ENCODE results near the gene UHRF1. TPM values are rescaled to one million over a fixed set of nuclear protein-coding genes. Genes with fewer than 3 reads are reported as not detected.
"Not testable (repeated sequence)": the region's sequence is repeated elsewhere in the genome, so short reads cannot be mapped to it uniquely, and the experiment has no call there.

Gene UHRF1
- total RNA-seq, 1 donor from 2014 or later, result 16.8 TPM

GRCh38 chr19:4935444-4935843, 26.1 kb downstream of the UHRF1 start:
- Mint-ChIP-seq H3K27me3 (ENCODE audit: unreplicated experiment) (peaks cover 9% of the 10 kb centered on the region), H3K27ac (ENCODE audit: unreplicated experiment) (no peak overlapping the region), H3K36me3 (ENCODE audit: low read depth, unreplicated experiment) (no peaks in the 10 kb centered on the region), H3K4me1 (ENCODE audit: unreplicated experiment) (no peaks in the 10 kb centered on the region), H3K9me3 (ENCODE audit: unreplicated experiment) (no peaks in the 10 kb centered on the region), H3K4me3 (ENCODE audit: unreplicated experiment) (no peak overlapping the region)
- DNase-seq (ENCODE audit: low spot score), result no peak
- no peak for TF ChIP-seq CTCF (IDR thresholded peaks at IDR 0.05; ENCODE audit: unreplicated experiment)

GRCh38 chr19:4937060-4937459, 27.8 kb downstream of the UHRF1 start:
- H3K27me3 Mint-ChIP-seq (ENCODE audit: unreplicated experiment), result peaks cover 9% of the 10 kb centered on the region

GRCh38 chr19:4938461-4938860, 29.2 kb downstream of the UHRF1 start:
- H3K27ac Mint-ChIP-seq (ENCODE audit: unreplicated experiment); DNase-seq (ENCODE audit: low spot score); H3K27me3 Mint-ChIP-seq (ENCODE audit: unreplicated experiment); H3K9me3 Mint-ChIP-seq (ENCODE audit: unreplicated experiment); H3K4me3 Mint-ChIP-seq (ENCODE audit: unreplicated experiment); H3K4me1 Mint-ChIP-seq (ENCODE audit: unreplicated experiment); H3K36me3 Mint-ChIP-seq (ENCODE audit: low read depth, unreplicated experiment): not testable (repeated sequence)

More at GRCh38 chr19:4937060-4937459, 27.8 kb downstream of the UHRF1 start:
- H3K27ac Mint-ChIP-seq (ENCODE audit: unreplicated experiment), result no peak overlapping the region
- TF ChIP-seq CTCF (IDR thresholded peaks at IDR 0.05; ENCODE audit: unreplicated experiment), result no peak
- DNase-seq (ENCODE audit: low spot score), result no peak
- no peak overlapping the region for H3K4me3 Mint-ChIP-seq (ENCODE audit: unreplicated experiment)
- no peaks in the 10 kb centered on the region for H3K9me3 Mint-ChIP-seq (ENCODE audit: unreplicated experiment)
- no peaks in the 10 kb centered on the region for H3K4me1 Mint-ChIP-seq (ENCODE audit: unreplicated experiment)
- H3K36me3 Mint-ChIP-seq (ENCODE audit: low read depth, unreplicated experiment), result no peaks in the 10 kb centered on the region

- DNase-seq (ENCODE audit: low spot score), result no peak
- Mint-ChIP-seq H3K4me3 (ENCODE audit: unreplicated experiment) (no peak overlapping the region), H3K9me3 (ENCODE audit: unreplicated experiment) (no peaks in the 10 kb centered on the region), H3K27me3 (ENCODE audit: unreplicated experiment) (peaks cover under 1% of the 10 kb centered on the region), H3K27ac (ENCODE audit: unreplicated experiment) (no peak overlapping the region), H3K4me1 (ENCODE audit: unreplicated experiment) (no peaks in the 10 kb centered on the region), H3K36me3 (ENCODE audit: low read depth, unreplicated experiment) (peaks cover 3% of the 10 kb centered on the region)
- TF ChIP-seq CTCF (IDR thresholded peaks at IDR 0.05; ENCODE audit: unreplicated experiment), result no peak
Observed at GRCh38 chr19:4939466-4939865, 30.2 kb downstream of the UHRF1 start.

- DNase-seq (ENCODE audit: low spot score); H3K36me3 Mint-ChIP-seq (ENCODE audit: low read depth, unreplicated experiment); H3K9me3 Mint-ChIP-seq (ENCODE audit: unreplicated experiment); H3K4me3 Mint-ChIP-seq (ENCODE audit: unreplicated experiment); H3K4me1 Mint-ChIP-seq (ENCODE audit: unreplicated experiment); H3K27me3 Mint-ChIP-seq (ENCODE audit: unreplicated experiment); H3K27ac Mint-ChIP-seq (ENCODE audit: unreplicated experiment): not testable (repeated sequence)
Observed at GRCh38 chr19:4941638-4942169, 32.4 kb downstream of the UHRF1 start.

GRCh38 chr19:4950650-4951049, 41.3 kb downstream of the UHRF1 start:
- H3K4me3 Mint-ChIP-seq (ENCODE audit: unreplicated experiment); H3K4me1 Mint-ChIP-seq (ENCODE audit: unreplicated experiment); H3K27ac Mint-ChIP-seq (ENCODE audit: unreplicated experiment); DNase-seq (ENCODE audit: low spot score); H3K27me3 Mint-ChIP-seq (ENCODE audit: unreplicated experiment); H3K9me3 Mint-ChIP-seq (ENCODE audit: unreplicated experiment); H3K36me3 Mint-ChIP-seq (ENCODE audit: low read depth, unreplicated experiment): not testable (repeated sequence)
